Mammary epithelial cell (primary cell): ENCODE data around the gene PTPN13.
"Not testable (repeated sequence)": the region's sequence is repeated elsewhere in the genome, so short reads cannot be mapped to it uniquely, and the experiment has no call there.

Experiments
- EZH2 ChIP-seq: IDR thresholded peaks from 2 replicates; pipeline ENCODE4 v1.6.1; 2012; ENCODE audit warnings: low read length, inconsistent platforms, borderline replicate concordance
- TF ChIP-seq, protein P1 (sequence below), 2 donors: IDR thresholded peaks in 1 of 2; conservative IDR thresholded peaks in 1 of 2; 2 replicates each; pipeline ENCODE4 v1.5.1; 2011 to 2012; ENCODE audit warnings: inconsistent platforms in 2 of 2, low read length in 2 of 2, mild to moderate bottlenecking in 2 of 2, control low read depth in 1 of 2, low read depth in 1 of 2; ENCODE audit not compliant: insufficient read depth in 1 of 2; ENCODE audit errors: extremely low read depth in 1 of 2

DNA sequence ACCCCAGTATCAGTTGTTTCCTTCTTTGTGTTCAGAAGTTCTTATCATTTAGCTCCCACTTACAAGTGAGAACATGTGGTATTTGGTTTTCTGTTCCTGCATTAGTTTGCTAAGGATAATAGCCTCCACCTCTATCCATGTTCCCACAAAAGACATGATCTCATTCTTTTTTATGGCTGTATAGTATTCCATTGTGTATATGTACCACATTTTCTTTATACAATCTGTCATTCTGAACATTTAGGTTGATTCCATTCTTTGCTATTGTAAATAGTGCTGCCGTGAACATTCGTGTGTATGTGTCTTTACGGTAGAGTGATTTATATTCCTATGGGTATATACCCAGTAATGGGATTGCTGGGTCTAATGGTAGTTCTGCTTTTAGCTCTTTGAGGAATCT, 125.0 kb downstream of the PTPN13 start:
- TF ChIP-seq EZH2: not testable (repeated sequence)
- TF ChIP-seq, protein P1, sequence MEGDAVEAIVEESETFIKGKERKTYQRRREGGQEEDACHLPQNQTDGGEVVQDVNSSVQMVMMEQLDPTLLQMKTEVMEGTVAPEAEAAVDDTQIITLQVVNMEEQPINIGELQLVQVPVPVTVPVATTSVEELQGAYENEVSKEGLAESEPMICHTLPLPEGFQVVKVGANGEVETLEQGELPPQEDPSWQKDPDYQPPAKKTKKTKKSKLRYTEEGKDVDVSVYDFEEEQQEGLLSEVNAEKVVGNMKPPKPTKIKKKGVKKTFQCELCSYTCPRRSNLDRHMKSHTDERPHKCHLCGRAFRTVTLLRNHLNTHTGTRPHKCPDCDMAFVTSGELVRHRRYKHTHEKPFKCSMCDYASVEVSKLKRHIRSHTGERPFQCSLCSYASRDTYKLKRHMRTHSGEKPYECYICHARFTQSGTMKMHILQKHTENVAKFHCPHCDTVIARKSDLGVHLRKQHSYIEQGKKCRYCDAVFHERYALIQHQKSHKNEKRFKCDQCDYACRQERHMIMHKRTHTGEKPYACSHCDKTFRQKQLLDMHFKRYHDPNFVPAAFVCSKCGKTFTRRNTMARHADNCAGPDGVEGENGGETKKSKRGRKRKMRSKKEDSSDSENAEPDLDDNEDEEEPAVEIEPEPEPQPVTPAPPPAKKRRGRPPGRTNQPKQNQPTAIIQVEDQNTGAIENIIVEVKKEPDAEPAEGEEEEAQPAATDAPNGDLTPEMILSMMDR (conservative IDR thresholded peaks at IDR 0.05 in 1 of 2, IDR thresholded peaks at IDR 0.05 in 1 of 2; ENCODE audit: extremely low read depth in 1 of 2, insufficient read depth in 1 of 2, low read depth in 1 of 2, low read length in 2 of 2): not testable (repeated sequence)
